ENCODE data around the gene ELL2. TPM values are rescaled to one million over a fixed set of nuclear protein-coding genes. Genes with fewer than 3 reads are reported as not detected.

The ELL2 gene
- total and polyA plus RNA-seq, 9 of the 15 experiments (the other 6 are each of a cell fraction or from before 2014, with no cell fraction given): 4.3 to 18.3 (median 14.5) TPM

GRCh38 chr5:95934207-95934804 is 27.3 kb downstream of the ELL2 start (continued):
- TF ChIP-seq ZNF518B (CRISPR knock-in tag; IDR thresholded peaks at IDR 0.05) (0 out of 2 replicates have a peak, but pooled peaks have one; percentile 12), NR2F6 (CRISPR knock-in tag; IDR thresholded peaks at IDR 0.05) (peak; percentile 84; the same call in 1 of the 2 replicates), CTBP1 (IDR thresholded peaks at IDR 0.05; ENCODE audit: borderline replicate concordance) (peak; percentile 77; the same call in 1 of the 2 replicates), CBFA2T3 (IDR thresholded peaks at IDR 0.05) (peak; percentile 99), ESRRA (IDR thresholded peaks at IDR 0.05; ENCODE audit: borderline replicate concordance, low read depth) (peak; percentile 13; the same call in 1 of the 2 replicates), HEY1 (CRISPR knock-in tag; IDR thresholded peaks at IDR 0.05; ENCODE audit: borderline replicate concordance) (peak; percentile 48; the same call in 1 of the 2 replicates), ZNF436 (CRISPR knock-in tag; IDR thresholded peaks at IDR 0.05) (no peak), SP2 (IDR thresholded peaks at IDR 0.05; ENCODE audit: extremely low read depth, low read depth, low read length, poor library complexity, severe bottlenecking) (no peak), NRF1 (conservative IDR thresholded peaks at IDR 0.05 in 1 of 2, IDR thresholded peaks at IDR 0.05 in 1 of 2) (no peak), SMARCE1 (IDR thresholded peaks at IDR 0.05) (peak; percentile 96), ZNF143 (CRISPR knock-in tag; IDR thresholded peaks at IDR 0.05) (no peak), ZNF311 (CRISPR knock-in tag; IDR thresholded peaks at IDR 0.05) (no peak), ZNF133 (CRISPR knock-in tag; IDR thresholded peaks at IDR 0.05) (no peak), TEAD4 (IDR thresholded peaks at IDR 0.05; ENCODE audit: low read length) (peak; percentile 96), TEAD4 (CRISPR knock-in tag; IDR thresholded peaks at IDR 0.05; ENCODE audit: borderline replicate concordance) (no peak), ZNF507 (tag; conservative IDR thresholded peaks at IDR 0.05) (no peak), ZNF274 (IDR thresholded peaks at IDR 0.05; ENCODE audit: borderline replicate concordance, low read depth, low read length) (peak; percentile 39; the same call in 1 of the 2 replicates)
- TF ChIP-seq, protein P1, sequence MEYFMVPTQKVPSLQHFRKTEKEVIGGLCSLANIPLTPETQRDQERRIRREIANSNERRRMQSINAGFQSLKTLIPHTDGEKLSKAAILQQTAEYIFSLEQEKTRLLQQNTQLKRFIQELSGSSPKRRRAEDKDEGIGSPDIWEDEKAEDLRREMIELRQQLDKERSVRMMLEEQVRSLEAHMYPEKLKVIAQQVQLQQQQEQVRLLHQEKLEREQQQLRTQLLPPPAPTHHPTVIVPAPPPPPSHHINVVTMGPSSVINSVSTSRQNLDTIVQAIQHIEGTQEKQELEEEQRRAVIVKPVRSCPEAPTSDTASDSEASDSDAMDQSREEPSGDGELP (CRISPR knock-in tag; IDR thresholded peaks at IDR 0.05; ENCODE audit: borderline replicate concordance): no peak
- TF ChIP-seq, protein P2, sequence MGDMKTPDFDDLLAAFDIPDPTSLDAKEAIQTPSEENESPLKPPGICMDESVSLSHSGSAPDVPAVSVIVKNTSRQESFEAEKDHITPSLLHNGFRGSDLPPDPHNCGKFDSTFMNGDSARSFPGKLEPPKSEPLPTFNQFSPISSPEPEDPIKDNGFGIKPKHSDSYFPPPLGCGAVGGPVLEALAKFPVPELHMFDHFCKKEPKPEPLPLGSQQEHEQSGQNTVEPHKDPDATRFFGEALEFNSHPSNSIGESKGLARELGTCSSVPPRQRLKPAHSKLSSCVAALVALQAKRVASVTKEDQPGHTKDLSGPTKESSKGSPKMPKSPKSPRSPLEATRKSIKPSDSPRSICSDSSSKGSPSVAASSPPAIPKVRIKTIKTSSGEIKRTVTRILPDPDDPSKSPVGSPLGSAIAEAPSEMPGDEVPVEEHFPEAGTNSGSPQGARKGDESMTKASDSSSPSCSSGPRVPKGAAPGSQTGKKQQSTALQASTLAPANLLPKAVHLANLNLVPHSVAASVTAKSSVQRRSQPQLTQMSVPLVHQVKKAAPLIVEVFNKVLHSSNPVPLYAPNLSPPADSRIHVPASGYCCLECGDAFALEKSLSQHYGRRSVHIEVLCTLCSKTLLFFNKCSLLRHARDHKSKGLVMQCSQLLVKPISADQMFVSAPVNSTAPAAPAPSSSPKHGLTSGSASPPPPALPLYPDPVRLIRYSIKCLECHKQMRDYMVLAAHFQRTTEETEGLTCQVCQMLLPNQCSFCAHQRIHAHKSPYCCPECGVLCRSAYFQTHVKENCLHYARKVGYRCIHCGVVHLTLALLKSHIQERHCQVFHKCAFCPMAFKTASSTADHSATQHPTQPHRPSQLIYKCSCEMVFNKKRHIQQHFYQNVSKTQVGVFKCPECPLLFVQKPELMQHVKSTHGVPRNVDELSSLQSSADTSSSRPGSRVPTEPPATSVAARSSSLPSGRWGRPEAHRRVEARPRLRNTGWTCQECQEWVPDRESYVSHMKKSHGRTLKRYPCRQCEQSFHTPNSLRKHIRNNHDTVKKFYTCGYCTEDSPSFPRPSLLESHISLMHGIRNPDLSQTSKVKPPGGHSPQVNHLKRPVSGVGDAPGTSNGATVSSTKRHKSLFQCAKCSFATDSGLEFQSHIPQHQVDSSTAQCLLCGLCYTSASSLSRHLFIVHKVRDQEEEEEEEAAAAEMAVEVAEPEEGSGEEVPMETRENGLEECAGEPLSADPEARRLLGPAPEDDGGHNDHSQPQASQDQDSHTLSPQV (IDR thresholded peaks at IDR 0.05): peak; percentile 80
- TF ChIP-seq, protein P3, sequence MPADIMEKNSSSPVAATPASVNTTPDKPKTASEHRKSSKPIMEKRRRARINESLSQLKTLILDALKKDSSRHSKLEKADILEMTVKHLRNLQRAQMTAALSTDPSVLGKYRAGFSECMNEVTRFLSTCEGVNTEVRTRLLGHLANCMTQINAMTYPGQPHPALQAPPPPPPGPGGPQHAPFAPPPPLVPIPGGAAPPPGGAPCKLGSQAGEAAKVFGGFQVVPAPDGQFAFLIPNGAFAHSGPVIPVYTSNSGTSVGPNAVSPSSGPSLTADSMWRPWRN (IDR thresholded peaks at IDR 0.05; ENCODE audit: low read depth): 0 out of 2 replicates have a peak, but pooled peaks have one; percentile 39

Data from K562 (cell line).